GM10248 (cell line): ENCODE measurements around the gene GASK1B.

Experiments
- CTCF ChIA-PET: fragments of 300-600 bp; sonication (Branson Sonifier 250); formaldehyde crosslinking; extraction: SDS; loops from one replicate; lab custom pipeline; 2021; ENCODE audit warnings: antibody characterized with exemption; lab: Yijun Ruan, JAX
- POLR2A ChIA-PET: fragments of 350-650 bp; sonication (Branson Sonifier 250); formaldehyde crosslinking; extraction: SDS; loops from one replicate; lab custom pipeline; 2020; ENCODE audit warnings: antibody characterized with exemption; lab: Yijun Ruan, JAX
- DNase-seq: peaks from one replicate; pipeline ENCODE4 v3.0.0; 2012; ENCODE audit errors: extremely low spot score
- CTCF ChIP-seq: IDR thresholded peaks from 2 replicates; pipeline ENCODE4 v1.5.1; 2012; ENCODE audit warnings: mild to moderate bottlenecking, low read depth; ENCODE audit errors: extremely low read depth, missing control alignments, control extremely low read depth

GASK1B gene

DNA sequence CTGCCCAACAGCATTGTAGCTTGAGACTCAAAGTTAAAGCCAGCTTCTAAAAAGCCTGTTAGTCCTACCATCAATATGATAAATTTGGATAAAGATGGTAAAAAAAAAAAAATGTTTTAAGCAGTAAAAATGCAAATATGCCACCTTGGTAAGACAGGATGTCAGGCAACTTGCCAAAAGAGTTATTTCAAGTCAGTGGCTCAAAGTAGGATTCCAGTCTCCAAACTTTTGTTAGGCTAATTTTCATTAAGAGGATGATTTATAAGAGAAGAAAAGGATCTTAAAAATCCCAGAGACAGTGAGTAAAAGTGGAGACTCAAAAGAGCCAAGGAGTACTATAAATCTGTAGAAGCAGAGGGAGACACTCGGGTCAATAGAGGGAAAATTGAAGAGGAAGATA is 47.5 kb downstream of the GASK1B start:
- ChIA-PET POLR2A (no interaction called here), CTCF (interaction anchor here (0.8 kb wide), 1 partner anchor 13 kb away, joined by 4 read pairs; no protein-coding TSS in a partner anchor)
- no peak for DNase-seq
- no peak for TF ChIP-seq CTCF
